ENCODE data around the gene OR2A2. TPM values are rescaled to one million over a fixed set of nuclear protein-coding genes. Genes with fewer than 3 reads are reported as not detected.
"Not testable (repeated sequence)": the region's sequence is repeated elsewhere in the genome, so short reads cannot be mapped to it uniquely, and the experiment has no call there.

OR2A2 gene, protein sequence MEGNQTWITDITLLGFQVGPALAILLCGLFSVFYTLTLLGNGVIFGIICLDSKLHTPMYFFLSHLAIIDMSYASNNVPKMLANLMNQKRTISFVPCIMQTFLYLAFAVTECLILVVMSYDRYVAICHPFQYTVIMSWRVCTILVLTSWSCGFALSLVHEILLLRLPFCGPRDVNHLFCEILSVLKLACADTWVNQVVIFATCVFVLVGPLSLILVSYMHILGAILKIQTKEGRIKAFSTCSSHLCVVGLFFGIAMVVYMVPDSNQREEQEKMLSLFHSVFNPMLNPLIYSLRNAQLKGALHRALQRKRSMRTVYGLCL
- not detected for polyA plus RNA-seq (ENCODE audit: insufficient read length in 3 of 3)
- long read RNA-seq, donor 1, result 0 reads
- long read RNA-seq, donor 2, result 0 reads
- long read RNA-seq, donor 3, result 0 reads
- long read RNA-seq, donor 4, result 0 reads
- long read RNA-seq, donor 5, result 0 reads
- long read RNA-seq, donor 6, result 0 reads
- long read RNA-seq, donor 7, result 0 reads
- long read RNA-seq, donor 8, result 0 reads
- long read RNA-seq, donor 9, result 0 reads
- long read RNA-seq, donor 10, result 0 reads
- long read RNA-seq, donor 11, result 0 reads
- long read RNA-seq, donor 12, result 0 reads
- long read RNA-seq, donor 13, result 0 reads
- long read RNA-seq, donor 14, result 0 reads
- long read RNA-seq, donor 15, result 0 reads
- long read RNA-seq, donor 16, result 0 reads

- DNase-seq, result no peak
These were observed at the start of gene OR2A2 for GRCh38 chr7:144109283-144109682. TSS of gene OR2A2 (plus strand) at chr7:144109583. CDS start at chr7:144109583, 0 bp downstream.

GRCh38 chr7:144063710-144064109 is 45.7 kb upstream of the OR2A2 start:
- no peak for DNase-seq

DNA sequence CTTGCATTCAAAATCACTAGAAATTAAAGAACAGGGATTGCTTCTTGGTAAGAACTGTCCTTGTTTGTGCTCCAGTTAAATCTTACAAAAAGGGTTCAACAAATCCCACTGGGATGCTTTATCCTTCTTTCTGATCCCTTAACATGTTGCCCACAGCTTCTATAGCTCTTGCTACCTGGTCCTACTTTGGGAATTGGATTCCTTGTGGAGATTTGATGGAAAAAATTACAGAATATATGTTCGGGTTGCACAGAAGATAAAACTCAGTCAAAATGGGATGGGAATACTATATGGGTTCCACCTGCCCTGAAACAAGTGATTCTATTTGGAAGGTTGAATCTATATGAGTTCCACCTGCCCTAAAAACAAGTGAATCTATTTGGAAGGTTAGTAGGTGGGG is 39.9 kb upstream of the OR2A2 start, which contains the start of gene OR2A25:
Gene OR2A25 (plus strand): TSS at position 301 of the 400 bp plus-strand sequence. CDS start 4,409 bp downstream, outside the sequence.
- no peak for DNase-seq

DNA sequence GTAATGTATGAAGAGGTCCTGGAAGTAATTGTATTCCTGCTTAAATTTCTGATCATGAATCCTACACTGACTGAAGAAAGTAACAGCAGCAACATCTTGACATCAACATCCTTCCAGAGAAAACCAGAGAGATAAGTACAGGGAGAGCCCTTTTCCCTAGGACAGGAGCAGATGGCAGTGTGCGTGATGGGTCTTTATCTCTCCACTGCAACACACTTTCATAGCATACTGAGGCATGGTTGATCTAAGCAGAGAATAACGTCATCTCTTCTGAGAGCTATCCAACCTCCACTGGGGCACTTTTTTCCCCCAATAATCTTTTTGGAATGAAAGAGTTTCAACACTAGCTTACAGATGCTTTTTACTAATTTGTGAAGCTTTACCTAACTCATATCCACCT is 39.4 kb upstream of the OR2A2 start:
- no peak for DNase-seq

DNA sequence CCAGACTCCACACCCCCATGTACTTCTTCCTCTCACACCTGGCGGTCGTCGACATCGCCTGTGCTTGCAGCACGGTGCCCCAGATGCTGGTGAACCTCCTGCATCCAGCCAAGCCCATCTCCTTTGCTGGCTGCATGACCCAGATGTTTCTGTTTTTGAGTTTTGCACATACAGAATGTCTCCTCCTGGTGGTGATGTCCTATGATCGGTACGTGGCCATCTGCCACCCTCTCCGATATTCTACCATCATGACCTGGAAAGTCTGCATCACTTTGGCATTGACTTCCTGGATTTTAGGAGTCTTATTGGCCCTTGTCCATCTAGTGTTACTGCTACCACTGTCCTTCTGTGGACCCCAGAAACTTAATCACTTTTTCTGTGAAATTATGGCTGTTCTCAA is 35.0 kb upstream of the OR2A2 start:
- DNase-seq, result no peak

GRCh38 chr7:144085978-144086377 is 23.4 kb upstream of the OR2A2 start, which contains the start of gene OR2A12:
TSS of gene OR2A12 (plus strand) at chr7:144086278. CDS start at chr7:144095108, 8,830 bp downstream.
- DNase-seq, result no peak

GRCh38 chr7:144086730-144087129 is 22.7 kb upstream of the OR2A2 start:
- DNase-seq, result no peak

GRCh38 chr7:144087230-144087629 is 22.2 kb upstream of the OR2A2 start:
- no peak for DNase-seq

- DNase-seq, result no peak
These were observed 18.7 kb upstream of the OR2A2 start for GRCh38 chr7:144090667-144091066.

- DNase-seq, result no peak
These were observed 10.6 kb upstream of the OR2A2 start for GRCh38 chr7:144098776-144099175.

DNA sequence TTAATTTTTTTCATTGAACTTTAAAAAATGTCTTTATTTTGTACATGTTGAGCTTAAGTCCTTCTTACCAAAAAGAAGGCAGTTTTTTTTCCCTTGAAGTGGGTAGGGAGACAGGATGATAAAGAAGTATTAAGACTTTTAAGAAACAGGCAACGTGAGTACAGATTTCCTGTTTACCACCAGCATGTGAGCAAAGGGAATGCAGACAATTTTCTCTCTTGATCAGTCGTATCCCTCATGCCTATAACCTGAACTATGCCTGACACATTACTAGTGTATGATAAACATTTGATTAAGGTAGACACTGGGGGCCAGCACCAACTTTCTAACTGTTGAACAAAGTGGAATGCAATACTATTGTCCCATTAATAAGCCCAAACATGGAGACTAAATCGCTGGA is 8.8 kb upstream of the OR2A2 start:
- no peak for DNase-seq

- no peak for DNase-seq
These were observed 7.3 kb upstream of the OR2A2 start for GRCh38 chr7:144102041-144102440.

DNA sequence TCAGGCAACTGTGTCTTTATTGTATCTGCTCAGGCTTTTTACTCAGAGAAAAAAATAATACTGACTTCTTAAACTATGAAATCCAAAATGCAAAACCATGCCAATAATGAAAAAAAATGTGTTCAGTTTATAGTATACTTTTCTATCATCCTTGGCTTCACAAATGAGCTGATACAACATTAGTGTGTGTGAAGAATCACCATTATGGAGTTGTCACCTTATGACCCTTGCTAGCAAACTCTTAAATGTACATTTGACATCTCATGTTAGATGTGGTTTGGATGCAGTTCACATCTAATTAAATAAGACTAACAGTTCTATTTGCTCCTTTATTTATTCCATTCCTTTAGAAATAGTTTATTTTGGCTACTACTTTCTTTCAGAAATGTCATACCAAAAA is 4.2 kb upstream of the OR2A2 start:
- DNase-seq, result no peak

DNA sequence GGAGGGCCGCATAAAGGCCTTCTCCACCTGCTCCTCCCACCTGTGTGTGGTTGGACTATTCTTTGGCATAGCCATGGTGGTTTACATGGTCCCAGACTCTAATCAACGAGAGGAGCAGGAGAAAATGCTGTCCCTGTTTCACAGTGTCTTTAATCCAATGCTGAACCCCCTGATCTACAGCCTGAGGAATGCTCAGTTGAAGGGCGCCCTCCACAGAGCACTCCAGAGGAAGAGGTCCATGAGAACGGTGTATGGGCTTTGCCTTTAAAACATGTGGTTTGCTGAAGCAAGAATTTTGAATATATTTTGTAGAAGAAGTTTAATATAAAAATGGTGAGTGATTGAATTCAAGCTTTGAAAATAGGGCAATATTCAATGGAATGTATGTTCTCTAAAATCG is 889 bp downstream of the OR2A2 start:
- DNase-seq, result no peak

GRCh38 chr7:144113651-144114050 is 4.3 kb downstream of the OR2A2 start:
- no peak for DNase-seq

- no peak for DNase-seq
These were observed 9.0 kb downstream of the OR2A2 start for GRCh38 chr7:144118341-144118740.

DNA sequence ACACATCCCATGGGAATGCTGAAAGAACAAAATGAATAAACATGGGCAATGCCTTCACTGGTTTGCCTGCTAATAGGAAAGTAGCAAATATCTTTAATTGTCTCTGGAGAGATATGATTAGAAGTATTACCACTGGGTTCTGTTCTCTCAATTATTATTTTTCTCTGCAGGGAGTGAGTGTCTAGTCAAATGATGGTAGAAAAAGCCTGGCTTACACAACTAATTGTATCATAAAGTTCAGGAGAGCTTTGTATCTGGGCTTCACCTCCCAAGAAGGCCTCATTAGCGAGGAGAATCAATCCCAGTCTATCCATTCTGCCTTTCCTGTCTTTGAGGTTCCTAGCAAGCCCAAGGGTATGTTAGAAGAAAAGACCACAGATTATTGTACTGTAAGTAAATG is 13.5 kb downstream of the OR2A2 start, which contains the start of gene OR2A14:
Gene OR2A14 (plus strand): TSS at position 301 of the 400 bp plus-strand sequence. CDS start 5,937 bp downstream, outside the sequence.
- DNase-seq, result no peak

DNA sequence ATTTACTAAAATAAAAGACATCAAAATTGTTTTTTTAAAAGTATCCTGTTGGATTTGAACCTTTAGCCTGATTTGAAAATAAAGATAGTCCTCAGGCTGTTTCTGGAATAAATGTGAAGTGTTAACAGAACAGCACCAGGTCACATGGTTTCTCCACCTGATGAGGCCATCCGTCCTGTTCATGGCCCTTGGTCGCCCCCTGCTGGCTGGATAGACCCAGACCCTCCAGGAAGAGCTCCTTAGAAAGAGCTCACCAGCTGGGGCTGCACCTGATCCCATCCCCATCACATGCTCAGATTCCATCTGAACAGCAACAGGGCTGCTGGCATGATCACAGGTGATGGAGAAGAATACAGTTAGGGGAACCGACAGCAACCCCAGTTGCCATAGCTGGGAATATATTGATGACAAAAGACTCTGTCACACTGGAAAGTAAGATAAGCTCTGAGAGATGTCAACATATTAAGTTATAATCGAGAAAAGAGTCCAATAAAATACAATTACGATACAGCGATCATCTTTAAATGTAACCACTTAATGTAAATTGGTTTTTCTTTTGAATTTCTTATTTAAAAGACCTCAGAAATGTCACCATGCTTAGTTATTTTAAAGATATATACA is 18.4 kb downstream of the OR2A2 start:
- DNase-seq, result peak; percentile 57

DNA sequence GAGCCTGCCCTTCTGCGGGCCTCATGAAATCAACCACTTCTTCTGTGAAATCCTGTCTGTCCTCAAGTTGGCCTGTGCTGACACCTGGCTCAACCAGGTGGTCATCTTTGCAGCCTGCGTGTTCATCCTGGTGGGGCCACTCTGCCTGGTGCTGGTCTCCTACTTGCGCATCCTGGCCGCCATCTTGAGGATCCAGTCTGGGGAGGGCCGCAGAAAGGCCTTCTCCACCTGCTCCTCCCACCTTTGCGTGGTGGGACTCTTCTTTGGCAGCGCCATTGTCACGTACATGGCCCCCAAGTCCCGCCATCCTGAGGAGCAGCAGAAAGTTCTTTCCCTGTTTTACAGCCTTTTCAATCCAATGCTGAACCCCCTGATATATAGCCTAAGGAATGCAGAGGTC is 20.2 kb downstream of the OR2A2 start:
- not testable (repeated sequence) for DNase-seq

DNA sequence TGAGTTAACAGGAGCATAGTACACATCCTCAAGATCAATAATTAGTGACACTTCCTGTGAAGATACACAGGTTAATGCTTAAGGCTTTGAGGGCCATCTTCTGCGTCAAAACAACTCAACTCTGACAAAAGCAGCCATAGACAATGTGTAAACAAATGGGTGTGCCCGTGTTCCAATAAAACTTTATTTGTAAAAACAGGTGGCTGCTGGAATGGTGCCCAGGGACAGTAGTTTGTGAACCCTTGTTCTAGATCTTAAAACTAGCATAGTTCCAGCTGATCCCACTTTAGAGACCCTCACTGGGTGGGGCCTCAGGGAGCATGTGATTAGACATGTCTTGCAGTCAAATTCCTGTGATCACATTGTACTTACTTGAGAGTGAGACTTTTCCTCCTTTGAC is 21.3 kb downstream of the OR2A2 start:
- no peak for DNase-seq

- no peak for DNase-seq
These were observed 22.9 kb downstream of the OR2A2 start for GRCh38 chr7:144132262-144132661.

DNA sequence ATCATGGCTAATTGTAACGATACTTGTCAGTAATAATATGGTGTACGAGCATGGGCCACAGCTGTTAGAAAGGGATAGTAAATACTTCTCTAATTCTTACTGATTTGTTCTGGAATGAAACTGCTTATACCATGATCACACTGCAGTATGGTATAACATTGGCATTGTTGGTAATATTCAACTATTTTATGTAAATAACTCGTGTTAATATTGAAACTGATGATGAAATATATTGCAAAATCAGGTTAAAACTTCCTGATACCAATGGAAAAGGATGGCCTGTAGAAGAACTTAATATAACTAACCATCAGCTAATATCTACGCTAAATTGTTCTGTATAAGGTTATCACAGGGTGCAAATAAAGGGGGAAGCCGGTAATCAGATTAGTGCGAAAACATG is 23.9 kb downstream of the OR2A2 start:
- no peak for DNase-seq

GRCh38 chr7:144134116-144134515 is 24.7 kb downstream of the OR2A2 start:
- no peak for DNase-seq
